ENCODE measurements around the gene PABPC1L.
"Not testable (repeated sequence)": the region's sequence is repeated elsewhere in the genome, so short reads cannot be mapped to it uniquely, and the experiment has no call there.

PABPC1L gene

GRCh38 chr20:44909872-44910689 is at the start of gene PABPC1L:
Gene PABPC1L (plus strand): TSS chr20:44910060. CDS start chr20:44910144, 84 bp downstream.
- peak; percentile 49 to 71 (median 62) for DNase-seq (ENCODE audit: low read depth in 2 of 3, low spot score in 1 of 3)

- DNase-seq (ENCODE audit: low read depth in 2 of 3, low spot score in 1 of 3), result no peak
Measured at GRCh38 chr20:44861531-44862006, 48.3 kb upstream of the PABPC1L start.

- DNase-seq (ENCODE audit: low read depth in 2 of 3, low spot score in 1 of 3), result no peak
Measured at GRCh38 chr20:44862286-44862685, 47.6 kb upstream of the PABPC1L start.

GRCh38 chr20:44863365-44864084 is 46.3 kb upstream of the PABPC1L start:
- not testable (repeated sequence) for DNase-seq (ENCODE audit: low read depth in 2 of 3, low spot score in 1 of 3)

- not testable (repeated sequence) for DNase-seq (ENCODE audit: low read depth in 2 of 3, low spot score in 1 of 3)
Measured at GRCh38 chr20:44864493-44864892, 45.4 kb upstream of the PABPC1L start.

GRCh38 chr20:44866703-44867335 is 43.0 kb upstream of the PABPC1L start:
- no peak for DNase-seq (ENCODE audit: low read depth in 2 of 3, low spot score in 1 of 3)

- DNase-seq (ENCODE audit: low read depth in 2 of 3, low spot score in 1 of 3), result no peak
Measured at GRCh38 chr20:44869471-44869870, 40.4 kb upstream of the PABPC1L start.

GRCh38 chr20:44882360-44882759 is 27.5 kb upstream of the PABPC1L start:
- DNase-seq (ENCODE audit: low read depth in 2 of 3, low spot score in 1 of 3), result not testable (repeated sequence)

- DNase-seq (ENCODE audit: low read depth in 2 of 3, low spot score in 1 of 3), result no peak
Measured at GRCh38 chr20:44883214-44883902, 26.5 kb upstream of the PABPC1L start.

- no peak for DNase-seq (ENCODE audit: low read depth in 2 of 3, low spot score in 1 of 3)
Measured at GRCh38 chr20:44884907-44885391, 24.9 kb upstream of the PABPC1L start.

GRCh38 chr20:44885392-44886265 is 24.2 kb upstream of the PABPC1L start, which contains the start of gene YWHAB:
Gene YWHAB (plus strand): TSS chr20:44885705. CDS start chr20:44901534, 15,829 bp downstream.
- peak; percentile 97 to 99 (median 97) for DNase-seq (ENCODE audit: low read depth in 2 of 3, low spot score in 1 of 3)

- DNase-seq (ENCODE audit: low read depth in 2 of 3, low spot score in 1 of 3), result no peak
Measured at GRCh38 chr20:44886266-44886651, 23.6 kb upstream of the PABPC1L start.

GRCh38 chr20:44886828-44887227 is 23.0 kb upstream of the PABPC1L start:
- DNase-seq (ENCODE audit: low read depth in 2 of 3, low spot score in 1 of 3), result no peak

- DNase-seq (ENCODE audit: low read depth in 2 of 3, low spot score in 1 of 3), result no peak
Measured at GRCh38 chr20:44887466-44887865, 22.4 kb upstream of the PABPC1L start.

GRCh38 chr20:44888226-44889103 is 21.4 kb upstream of the PABPC1L start:
- DNase-seq (ENCODE audit: low read depth in 2 of 3, low spot score in 1 of 3), result no peak

GRCh38 chr20:44891826-44892225 is 18.0 kb upstream of the PABPC1L start:
- DNase-seq (ENCODE audit: low read depth in 2 of 3, low spot score in 1 of 3), result no peak

GRCh38 chr20:44894959-44895358 is 14.9 kb upstream of the PABPC1L start:
- DNase-seq (ENCODE audit: low read depth in 2 of 3, low spot score in 1 of 3), result no peak

- no peak for DNase-seq (ENCODE audit: low read depth in 2 of 3, low spot score in 1 of 3)
Measured at GRCh38 chr20:44896583-44896982, 13.3 kb upstream of the PABPC1L start.

- no peak for DNase-seq (ENCODE audit: low read depth in 2 of 3, low spot score in 1 of 3)
Measured at GRCh38 chr20:44897133-44897532, 12.7 kb upstream of the PABPC1L start.
